ENCODE data around the gene TMEM247. TPM values are rescaled to one million over a fixed set of nuclear protein-coding genes. Genes with fewer than 3 reads are reported as not detected.

The TMEM247 gene
- total RNA-seq, 1 experiment from 2014 or later, result not detected

DNA sequence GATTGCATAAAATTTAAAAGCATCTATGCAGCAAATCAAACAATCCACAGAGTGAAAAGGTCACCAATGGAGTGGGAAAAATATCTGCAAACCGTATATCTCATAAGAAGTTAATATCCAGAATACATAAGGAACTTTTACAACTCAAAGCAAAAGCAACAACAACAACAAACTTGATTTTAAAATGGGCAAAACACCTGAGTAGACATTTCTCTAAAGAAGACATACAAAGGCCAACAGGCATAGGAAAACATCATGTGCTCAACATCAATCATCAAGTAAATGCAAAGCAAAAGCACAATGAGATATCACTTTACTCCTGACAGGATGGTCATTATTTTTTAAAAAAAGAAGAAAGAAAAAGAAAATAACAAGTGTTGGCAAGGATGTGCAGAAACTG, 38.1 kb downstream of the TMEM247 start:
- BruUV-seq (replicated peaks), result no TSS peak
- Histone ChIP-seq H3K27ac (no peak overlapping the region), H3K4me1 (replicated peaks; ENCODE audit: insufficient read depth) (no peaks in the 10 kb centered on the region), H3K27me3 (ENCODE audit: insufficient read depth, low read depth) (no peaks in the 10 kb centered on the region), H3K4me3 (no peak overlapping the region), H2AFZ (no peak overlapping the region), H3K4me2 (no peak overlapping the region), H3K36me3 (ENCODE audit: low read depth) (no peaks in the 10 kb centered on the region), H3K9me3 (ENCODE audit: insufficient read depth, low read depth) (peaks cover 19% of the 10 kb centered on the region; the same call in 1 of the 2 replicates), H3K79me2 (ENCODE audit: low read depth) (no peaks in the 10 kb centered on the region), H3K9me2 (ENCODE audit: insufficient read depth) (no peaks in the 10 kb centered on the region), H3F3A (ENCODE audit: insufficient read depth, low read depth) (no peaks in the 10 kb centered on the region), H4K20me1 (ENCODE audit: insufficient read depth) (no peaks in the 10 kb centered on the region)
- TF ChIP-seq, protein P1, sequence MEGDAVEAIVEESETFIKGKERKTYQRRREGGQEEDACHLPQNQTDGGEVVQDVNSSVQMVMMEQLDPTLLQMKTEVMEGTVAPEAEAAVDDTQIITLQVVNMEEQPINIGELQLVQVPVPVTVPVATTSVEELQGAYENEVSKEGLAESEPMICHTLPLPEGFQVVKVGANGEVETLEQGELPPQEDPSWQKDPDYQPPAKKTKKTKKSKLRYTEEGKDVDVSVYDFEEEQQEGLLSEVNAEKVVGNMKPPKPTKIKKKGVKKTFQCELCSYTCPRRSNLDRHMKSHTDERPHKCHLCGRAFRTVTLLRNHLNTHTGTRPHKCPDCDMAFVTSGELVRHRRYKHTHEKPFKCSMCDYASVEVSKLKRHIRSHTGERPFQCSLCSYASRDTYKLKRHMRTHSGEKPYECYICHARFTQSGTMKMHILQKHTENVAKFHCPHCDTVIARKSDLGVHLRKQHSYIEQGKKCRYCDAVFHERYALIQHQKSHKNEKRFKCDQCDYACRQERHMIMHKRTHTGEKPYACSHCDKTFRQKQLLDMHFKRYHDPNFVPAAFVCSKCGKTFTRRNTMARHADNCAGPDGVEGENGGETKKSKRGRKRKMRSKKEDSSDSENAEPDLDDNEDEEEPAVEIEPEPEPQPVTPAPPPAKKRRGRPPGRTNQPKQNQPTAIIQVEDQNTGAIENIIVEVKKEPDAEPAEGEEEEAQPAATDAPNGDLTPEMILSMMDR (conservative IDR thresholded peaks at IDR 0.05), result no peak
- TF ChIP-seq EZH2 (IDR thresholded peaks at IDR 0.05; ENCODE audit: low read depth), result no peak
- ChIA-PET CTCF (no interaction called here), POLR2A (ENCODE audit: unreplicated experiment) (no interaction called here)
- DNase-seq, result no peak
- intact Hi-C loops (cut with micrococcal nuclease; ENCODE audit: unreplicated experiment), result no loop called here

DNA sequence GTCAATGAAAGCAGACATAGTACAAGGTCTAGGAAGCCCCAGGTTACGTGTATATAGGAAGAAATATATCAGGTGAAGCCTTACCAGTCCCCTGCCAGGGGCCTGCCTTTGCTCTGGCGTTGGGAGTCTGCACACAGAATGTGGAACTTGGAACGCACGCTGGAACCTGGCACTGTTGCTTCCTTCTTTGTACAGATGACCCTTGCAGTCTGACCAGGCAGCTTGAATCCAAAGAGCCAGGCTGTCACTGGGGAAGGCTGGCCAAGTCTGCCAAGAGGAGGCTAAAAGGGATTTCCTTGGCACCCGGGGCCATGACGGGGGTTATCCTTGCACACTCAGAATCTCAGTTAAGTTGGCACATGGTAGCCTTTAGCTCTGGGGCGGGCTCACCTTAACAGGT, 39.5 kb downstream of the TMEM247 start:
- ChIA-PET CTCF (no interaction called here), POLR2A (ENCODE audit: unreplicated experiment) (interaction anchor here (0.5 kb wide), 1 partner anchor 36 kb away, joined by 9 read pairs; no protein-coding TSS in a partner anchor)
- Histone ChIP-seq H4K20me1 (ENCODE audit: insufficient read depth) (no peaks in the 10 kb centered on the region), H3K4me1 (replicated peaks; ENCODE audit: insufficient read depth) (no peaks in the 10 kb centered on the region), H3K27me3 (ENCODE audit: insufficient read depth, low read depth) (no peaks in the 10 kb centered on the region), H2AFZ (no peak overlapping the region), H3K36me3 (ENCODE audit: low read depth) (no peaks in the 10 kb centered on the region), H3K79me2 (ENCODE audit: low read depth) (no peaks in the 10 kb centered on the region), H3K4me3 (no peak overlapping the region), H3K27ac (no peak overlapping the region), H3K9me2 (ENCODE audit: insufficient read depth) (no peaks in the 10 kb centered on the region), H3K4me2 (no peak overlapping the region), H3K9me3 (ENCODE audit: insufficient read depth, low read depth) (peaks cover 19% of the 10 kb centered on the region; the same call in 1 of the 2 replicates), H3F3A (ENCODE audit: insufficient read depth, low read depth) (no peaks in the 10 kb centered on the region)
- TF ChIP-seq, protein P1 (conservative IDR thresholded peaks at IDR 0.05), result no peak
- intact Hi-C loops (cut with micrococcal nuclease; ENCODE audit: unreplicated experiment), result no loop called here
- DNase-seq, result no peak
- BruUV-seq (replicated peaks), result no TSS peak

DNA sequence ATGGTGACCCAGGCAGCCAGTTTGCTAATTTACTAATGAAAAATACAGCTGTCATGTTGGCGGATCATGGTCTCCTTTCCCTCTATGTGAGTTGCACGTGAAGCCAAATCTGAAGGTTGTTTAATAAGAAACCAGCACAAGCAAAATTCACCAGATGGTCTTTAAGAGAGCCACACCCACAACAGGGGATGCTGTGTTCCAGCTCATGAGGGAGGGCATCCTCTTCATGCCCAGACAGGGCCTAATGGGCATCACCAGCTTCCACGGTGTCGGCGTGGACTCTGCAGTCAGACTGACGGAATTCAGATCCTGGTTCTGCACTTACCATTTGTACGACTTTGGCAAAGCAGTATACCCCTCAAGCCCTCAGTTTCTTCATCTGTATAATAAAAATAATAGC, 39.9 kb downstream of the TMEM247 start:
- Histone ChIP-seq H3K79me2 (ENCODE audit: low read depth) (no peaks in the 10 kb centered on the region), H3F3A (ENCODE audit: insufficient read depth, low read depth) (no peaks in the 10 kb centered on the region), H3K27ac (no peak overlapping the region), H3K4me2 (no peak overlapping the region), H3K9me3 (ENCODE audit: insufficient read depth, low read depth) (peaks cover 19% of the 10 kb centered on the region; the same call in 1 of the 2 replicates), H3K9me2 (ENCODE audit: insufficient read depth) (no peaks in the 10 kb centered on the region), H2AFZ (no peak overlapping the region), H3K27me3 (ENCODE audit: insufficient read depth, low read depth) (no peaks in the 10 kb centered on the region), H3K4me1 (replicated peaks; ENCODE audit: insufficient read depth) (no peaks in the 10 kb centered on the region), H3K4me3 (no peak overlapping the region), H3K36me3 (ENCODE audit: low read depth) (no peaks in the 10 kb centered on the region), H4K20me1 (ENCODE audit: insufficient read depth) (no peaks in the 10 kb centered on the region)
- DNase-seq, result no peak
- ChIA-PET POLR2A (ENCODE audit: unreplicated experiment) (interaction anchor here (0.5 kb wide), 1 partner anchor 37 kb away, joined by 9 read pairs; no protein-coding TSS in a partner anchor), CTCF (no interaction called here)
- intact Hi-C loops (cut with micrococcal nuclease; ENCODE audit: unreplicated experiment), result no loop called here
- TF ChIP-seq, protein P1 (conservative IDR thresholded peaks at IDR 0.05), result no peak
- TF ChIP-seq EZH2 (IDR thresholded peaks at IDR 0.05; ENCODE audit: low read depth), result no peak
- BruUV-seq (replicated peaks), result no TSS peak

Data from PC-9 (cell line).